GM18951 (cell line): ENCODE measurements around the gene TULP4.

Experiments used
- POLR2A ChIP-seq: IDR thresholded peaks from 4 replicates; pipeline ENCODE4 v1.6.1; 2011; ENCODE audit warnings: mild to moderate bottlenecking; ENCODE audit not compliant: insufficient read length, insufficient read depth; ENCODE audit errors: extremely low read depth
- in situ Hi-C: fragments of 300-500 bp; cut with MboI; formaldehyde crosslinking; loops from one replicate; pipeline ENCODE4 v1.12.0; 2022; ENCODE audit warnings: low sequenced_read_pairs, mixed read lengths, inconsistent platforms; ENCODE audit not compliant: unreplicated experiment

The TULP4 gene

GRCh38 chr6:158439255-158439654 is 127.0 kb downstream of the TULP4 start:
- in situ Hi-C loops: no loop called here
- TF ChIP-seq POLR2A: no peak

- no peak for TF ChIP-seq POLR2A
- in situ Hi-C loops: no loop called here
These were observed 129.5 kb downstream of the TULP4 start for GRCh38 chr6:158441716-158442215.

- TF ChIP-seq POLR2A: no peak
- in situ Hi-C loops: no loop called here
These were observed 130.0 kb downstream of the TULP4 start for GRCh38 chr6:158442306-158442705.

- in situ Hi-C loops: no loop called here
- no peak for TF ChIP-seq POLR2A
These were observed 133.3 kb downstream of the TULP4 start for GRCh38 chr6:158445426-158446085.

- in situ Hi-C loops: no loop called here
- TF ChIP-seq POLR2A: no peak
These were observed 136.6 kb downstream of the TULP4 start for GRCh38 chr6:158448856-158449255.

GRCh38 chr6:158452191-158452590 is 139.9 kb downstream of the TULP4 start:
- in situ Hi-C loops: no loop called here
- TF ChIP-seq POLR2A: no peak

GRCh38 chr6:158457131-158457530 is 144.9 kb downstream of the TULP4 start:
- in situ Hi-C loops: no loop called here
- no peak for TF ChIP-seq POLR2A

- TF ChIP-seq POLR2A: no peak
These were observed 145.5 kb downstream of the TULP4 start for GRCh38 chr6:158457616-158458278.

GRCh38 chr6:158459726-158460125 is 147.5 kb downstream of the TULP4 start:
- TF ChIP-seq POLR2A: no peak
- in situ Hi-C loops: no loop called here

More at GRCh38 chr6:158457616-158458278, 145.5 kb downstream of the TULP4 start:
- in situ Hi-C loops: no loop called here

GRCh38 chr6:158460602-158461169 is 148.4 kb downstream of the TULP4 start:
- no peak for TF ChIP-seq POLR2A
- in situ Hi-C loops: no loop called here

- no peak for TF ChIP-seq POLR2A
- in situ Hi-C loops: no loop called here
These were observed 149.7 kb downstream of the TULP4 start for GRCh38 chr6:158461954-158462353.

- in situ Hi-C loops: no loop called here
- no peak for TF ChIP-seq POLR2A
These were observed 152.2 kb downstream of the TULP4 start for GRCh38 chr6:158464483-158464882.

- in situ Hi-C loops: no loop called here
- TF ChIP-seq POLR2A: no peak
These were observed 153.0 kb downstream of the TULP4 start for GRCh38 chr6:158465257-158465656.

GRCh38 chr6:158465747-158466146 is 153.5 kb downstream of the TULP4 start:
- TF ChIP-seq POLR2A: no peak
- in situ Hi-C loops: no loop called here

- in situ Hi-C loops: no loop called here
These were observed 155.7 kb downstream of the TULP4 start for GRCh38 chr6:158467923-158468322.

More at GRCh38 chr6:158467923-158468322, 155.7 kb downstream of the TULP4 start:
- TF ChIP-seq POLR2A: no peak
